ENCODE measurements around the gene ACADM.
"Not testable (repeated sequence)": the region's sequence is repeated elsewhere in the genome, so short reads cannot be mapped to it uniquely, and the experiment has no call there.

DNA sequence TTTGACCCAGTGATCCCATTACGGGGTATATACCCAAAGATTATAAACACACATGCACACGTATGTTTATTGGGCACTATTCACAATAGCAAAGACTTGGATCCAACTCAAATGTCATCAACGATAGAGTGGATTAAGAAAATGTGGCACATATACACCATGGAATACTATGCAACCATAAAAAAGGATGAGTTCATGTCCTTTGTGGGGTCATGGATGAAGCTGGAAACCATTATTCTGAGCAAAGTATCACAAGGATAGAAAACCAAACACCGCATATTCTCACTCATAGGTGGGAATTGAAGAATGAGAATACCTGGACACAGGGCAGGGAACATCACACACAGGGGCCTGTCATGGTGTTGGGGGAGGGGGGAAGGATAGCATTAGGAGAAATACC, 59.4 kb downstream of the ACADM start:
- TF ChIP-seq POLR2A (IDR thresholded peaks at IDR 0.05): not testable (repeated sequence)
- TF ChIP-seq, protein P1, sequence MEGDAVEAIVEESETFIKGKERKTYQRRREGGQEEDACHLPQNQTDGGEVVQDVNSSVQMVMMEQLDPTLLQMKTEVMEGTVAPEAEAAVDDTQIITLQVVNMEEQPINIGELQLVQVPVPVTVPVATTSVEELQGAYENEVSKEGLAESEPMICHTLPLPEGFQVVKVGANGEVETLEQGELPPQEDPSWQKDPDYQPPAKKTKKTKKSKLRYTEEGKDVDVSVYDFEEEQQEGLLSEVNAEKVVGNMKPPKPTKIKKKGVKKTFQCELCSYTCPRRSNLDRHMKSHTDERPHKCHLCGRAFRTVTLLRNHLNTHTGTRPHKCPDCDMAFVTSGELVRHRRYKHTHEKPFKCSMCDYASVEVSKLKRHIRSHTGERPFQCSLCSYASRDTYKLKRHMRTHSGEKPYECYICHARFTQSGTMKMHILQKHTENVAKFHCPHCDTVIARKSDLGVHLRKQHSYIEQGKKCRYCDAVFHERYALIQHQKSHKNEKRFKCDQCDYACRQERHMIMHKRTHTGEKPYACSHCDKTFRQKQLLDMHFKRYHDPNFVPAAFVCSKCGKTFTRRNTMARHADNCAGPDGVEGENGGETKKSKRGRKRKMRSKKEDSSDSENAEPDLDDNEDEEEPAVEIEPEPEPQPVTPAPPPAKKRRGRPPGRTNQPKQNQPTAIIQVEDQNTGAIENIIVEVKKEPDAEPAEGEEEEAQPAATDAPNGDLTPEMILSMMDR (IDR thresholded peaks at IDR 0.05): not testable (repeated sequence)
